Erythroblast (primary cell): ENCODE measurements around the gene BTBD2.
"Not testable (repeated sequence)": the region's sequence is repeated elsewhere in the genome, so short reads cannot be mapped to it uniquely, and the experiment has no call there.

ENCODE experiments used
- DNase-seq, 2 experiments: peaks; one replicate each; lab custom pipeline; 2025; lab: John Stamatoyannopoulos, UW
- GATA1 ChIP-seq: IDR thresholded peaks from 2 replicates; pipeline ENCODE4 v1.6.1; 2011; ENCODE audit warnings: low read depth, mild to moderate bottlenecking, control low read depth, low read length, moderate library complexity
- POLR2A ChIP-seq: IDR thresholded peaks from 2 replicates; pipeline ENCODE4 v1.6.1; 2011; ENCODE audit warnings: mild to moderate bottlenecking, low read length

Gene BTBD2

GRCh38 chr19:1998712-1999708 lies 16.5 kb downstream of the BTBD2 start:
- no peak for TF ChIP-seq POLR2A
- no peak for TF ChIP-seq GATA1
- no peak for DNase-seq

GRCh38 chr19:1997353-1998233 lies 17.9 kb downstream of the BTBD2 start:
- no peak for DNase-seq

GRCh38 chr19:1992759-1993260 lies 22.7 kb downstream of the BTBD2 start:
- peak; percentile 28 to 33 for DNase-seq
- TF ChIP-seq POLR2A: no peak
- TF ChIP-seq GATA1: no peak

More at GRCh38 chr19:1997353-1998233, 17.9 kb downstream of the BTBD2 start:
- no peak for TF ChIP-seq GATA1
- no peak for TF ChIP-seq POLR2A

DNA sequence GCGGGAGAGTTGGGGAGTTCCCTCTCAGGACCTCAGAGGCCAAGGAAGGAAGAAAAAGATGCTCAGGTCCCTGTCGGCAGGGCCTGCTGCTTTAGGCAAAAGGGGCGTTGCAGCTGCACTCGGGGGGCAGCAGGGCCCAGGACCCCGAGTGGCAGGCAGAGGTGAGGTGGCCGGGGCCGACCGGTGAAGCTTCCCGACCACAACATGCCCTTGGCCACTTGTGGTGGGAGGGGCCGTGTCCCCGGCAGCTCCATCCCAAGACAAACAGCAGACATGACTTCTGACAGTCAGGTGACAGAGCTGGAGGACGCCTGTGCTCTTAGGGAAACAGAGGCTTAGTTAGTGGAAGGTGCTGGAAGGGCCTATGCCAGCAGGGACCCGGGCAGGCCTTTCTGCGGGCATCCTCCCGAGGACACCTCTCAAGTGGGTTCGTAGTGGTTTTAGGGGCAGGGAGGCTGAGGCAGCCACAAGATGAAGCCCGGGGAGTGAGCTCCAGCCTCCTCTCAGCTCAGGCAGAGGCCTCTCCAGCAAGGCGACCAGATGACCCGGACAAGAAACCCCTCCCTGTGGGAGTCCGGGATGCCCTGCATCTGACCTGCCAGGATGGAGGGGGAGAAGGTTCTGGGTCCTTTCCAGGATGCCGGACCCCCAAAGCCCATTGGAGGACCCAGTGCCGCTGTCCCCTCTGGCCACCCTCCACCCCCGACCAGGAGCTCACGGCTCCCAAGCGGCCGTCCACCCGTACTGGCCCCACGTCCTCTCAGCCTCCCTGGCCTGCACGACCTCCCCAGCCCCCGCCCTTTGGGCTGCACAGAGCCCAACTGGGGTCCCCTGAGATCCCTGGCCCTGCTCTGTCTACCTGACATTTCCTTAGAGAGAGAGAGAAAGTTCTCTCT lies 24.2 kb downstream of the BTBD2 start:
- TF ChIP-seq GATA1: no peak
- no peak for TF ChIP-seq POLR2A
- DNase-seq: no peak

- no peak for DNase-seq
Observed at GRCh38 chr19:1990230-1991017, 25.1 kb downstream of the BTBD2 start.

DNA sequence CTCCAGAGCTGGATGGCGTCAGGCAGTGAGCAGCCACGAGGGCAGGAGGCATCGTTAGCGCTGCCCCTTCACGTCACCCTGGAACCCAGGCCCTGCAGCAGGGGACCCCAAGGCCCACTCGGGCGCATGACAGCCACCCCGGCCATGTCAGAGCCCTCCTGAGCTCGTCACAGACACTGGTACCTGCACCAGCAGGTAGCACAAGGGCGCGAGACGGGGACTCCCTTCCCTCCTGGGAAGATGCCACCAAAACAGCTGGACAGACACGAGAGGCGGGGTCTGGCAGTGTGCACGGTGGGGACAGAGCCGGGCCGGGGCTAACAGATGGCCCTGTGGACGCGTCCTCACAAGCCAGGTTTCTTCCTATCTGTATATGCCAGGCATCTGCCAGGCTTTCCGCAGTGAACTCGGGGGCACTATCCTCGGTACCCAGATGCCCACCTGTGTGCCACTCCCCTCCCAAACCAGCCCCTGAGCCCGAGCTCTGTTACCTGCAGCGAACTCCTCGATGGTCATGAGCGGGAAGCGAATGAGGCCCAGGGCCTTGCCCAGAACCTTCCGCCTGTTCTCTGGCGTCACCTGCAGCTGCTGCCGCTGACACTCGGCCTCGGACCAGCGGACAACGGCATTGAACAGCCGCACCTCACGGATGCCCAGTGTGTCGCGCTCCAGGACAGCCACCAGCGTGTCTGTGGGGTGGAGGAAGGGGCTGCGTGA lies 25.8 kb downstream of the BTBD2 start:
- no peak for DNase-seq
- TF ChIP-seq POLR2A (no peak), GATA1 (no peak)

More at GRCh38 chr19:1990230-1991017, 25.1 kb downstream of the BTBD2 start:
- no peak for TF ChIP-seq GATA1

DNA sequence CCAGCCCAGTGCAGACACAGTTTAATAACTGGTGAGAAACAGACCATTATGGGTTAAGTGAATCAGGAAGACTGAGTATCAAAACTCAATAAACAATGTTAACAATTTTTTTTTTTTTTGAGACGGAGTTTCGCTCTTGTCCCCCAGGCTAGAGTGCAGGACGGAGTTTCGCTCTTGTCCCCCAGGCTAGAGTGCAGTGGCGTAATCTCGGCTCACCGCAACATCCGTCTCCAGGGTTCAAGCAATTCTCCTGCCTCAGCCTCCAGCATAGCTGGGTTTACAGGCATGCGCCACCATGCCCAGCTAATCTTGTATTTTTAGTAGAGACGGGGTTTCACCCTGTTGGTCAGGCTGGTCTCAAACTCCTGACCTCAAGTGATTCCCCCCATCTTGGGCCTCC lies 27.1 kb downstream of the BTBD2 start:
- DNase-seq: not testable (repeated sequence)

- TF ChIP-seq POLR2A (no peak), GATA1 (no peak)
- DNase-seq: no peak
Observed at GRCh38 chr19:1987197-1988187, 28.0 kb downstream of the BTBD2 start.

DNA sequence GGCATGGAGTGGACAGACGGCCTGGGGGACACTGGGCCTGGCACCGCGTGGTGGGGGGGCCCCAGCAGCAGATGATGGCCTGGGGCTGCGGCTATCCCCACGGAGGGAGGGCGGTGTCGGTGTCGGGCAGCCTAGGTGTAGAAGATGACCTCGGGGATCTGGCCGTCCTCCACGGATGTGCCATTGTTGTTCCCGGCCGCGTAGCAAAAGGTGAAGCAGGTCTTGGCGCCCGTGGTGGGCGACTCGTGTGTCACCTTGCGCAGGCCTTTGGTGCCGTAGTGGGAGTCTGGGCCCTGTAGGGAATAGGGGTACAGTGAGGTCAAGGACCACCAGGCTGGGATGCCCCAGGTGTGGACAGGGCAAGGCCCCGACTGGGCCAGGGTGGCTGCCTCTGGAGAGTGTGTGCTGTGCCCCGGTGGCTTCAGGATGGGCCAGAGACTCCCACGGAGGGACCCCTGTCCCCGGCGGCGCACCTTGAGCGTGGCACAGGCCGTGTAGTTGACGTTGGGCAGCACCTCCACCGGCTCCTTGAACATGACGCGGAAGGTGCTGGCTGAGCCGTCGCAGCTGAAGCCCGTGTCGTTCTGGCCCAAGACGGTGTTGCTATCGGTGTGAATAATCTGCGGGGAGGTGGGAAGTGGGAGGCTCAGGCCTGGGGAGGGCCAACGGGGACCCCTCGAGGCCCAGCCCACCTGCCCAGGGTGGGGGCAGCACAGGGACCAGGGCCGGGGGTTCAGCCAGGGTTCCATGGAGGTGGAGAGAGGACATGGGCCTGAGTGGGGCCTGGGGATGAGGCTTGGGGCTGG lies 29.0 kb downstream of the BTBD2 start:
- no peak for TF ChIP-seq GATA1
- TF ChIP-seq POLR2A: no peak
- no peak for DNase-seq
